Transverse colon (tissue), 3 donors: ENCODE results near the gene TARS1.

Source experiments
- EP300 ChIP-seq: sonication (generic); formaldehyde crosslinking; IDR thresholded peaks from one replicate; pipeline ENCODE4 v1.6.1; 2017; ENCODE audit warnings: antibody characterized with exemption, low read depth
- TF ChIP-seq, protein P1 (sequence below), 5 experiments: fragments of 200-600 bp in 3 of 5; fragments of 450-650 bp in 2 of 5; sonication (generic) in 3 of 5; IDR thresholded peaks; 1 replicate in 2 of 5; 2 replicates in 3 of 5; pipeline ENCODE4 v1.5.1; 2016 to 2017; ENCODE audit warnings: antibody characterized with exemption in 5 of 5, inconsistent platforms in 3 of 5, mild to moderate bottlenecking in 2 of 5, moderate library complexity in 1 of 5

DNA sequence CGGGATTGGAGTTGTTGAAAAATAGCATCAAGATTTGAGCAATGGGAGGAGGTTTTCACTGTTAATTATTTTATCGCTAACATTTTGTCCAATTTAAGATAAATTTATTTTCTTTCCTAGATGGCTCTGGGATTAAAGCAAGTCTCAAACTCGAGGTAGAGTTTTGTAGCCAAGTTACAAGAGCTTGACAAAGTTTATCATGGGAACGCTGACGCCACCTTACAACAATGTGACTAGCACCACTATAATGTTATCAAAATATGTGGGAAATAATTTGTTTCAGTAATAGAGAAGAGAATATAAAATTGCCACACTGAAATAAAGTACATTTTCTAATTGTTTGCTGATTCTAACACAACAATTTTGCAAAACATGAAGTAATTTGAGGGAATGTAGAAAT lies 19.8 kb upstream of the TARS1 start:
- TF ChIP-seq, protein P1, sequence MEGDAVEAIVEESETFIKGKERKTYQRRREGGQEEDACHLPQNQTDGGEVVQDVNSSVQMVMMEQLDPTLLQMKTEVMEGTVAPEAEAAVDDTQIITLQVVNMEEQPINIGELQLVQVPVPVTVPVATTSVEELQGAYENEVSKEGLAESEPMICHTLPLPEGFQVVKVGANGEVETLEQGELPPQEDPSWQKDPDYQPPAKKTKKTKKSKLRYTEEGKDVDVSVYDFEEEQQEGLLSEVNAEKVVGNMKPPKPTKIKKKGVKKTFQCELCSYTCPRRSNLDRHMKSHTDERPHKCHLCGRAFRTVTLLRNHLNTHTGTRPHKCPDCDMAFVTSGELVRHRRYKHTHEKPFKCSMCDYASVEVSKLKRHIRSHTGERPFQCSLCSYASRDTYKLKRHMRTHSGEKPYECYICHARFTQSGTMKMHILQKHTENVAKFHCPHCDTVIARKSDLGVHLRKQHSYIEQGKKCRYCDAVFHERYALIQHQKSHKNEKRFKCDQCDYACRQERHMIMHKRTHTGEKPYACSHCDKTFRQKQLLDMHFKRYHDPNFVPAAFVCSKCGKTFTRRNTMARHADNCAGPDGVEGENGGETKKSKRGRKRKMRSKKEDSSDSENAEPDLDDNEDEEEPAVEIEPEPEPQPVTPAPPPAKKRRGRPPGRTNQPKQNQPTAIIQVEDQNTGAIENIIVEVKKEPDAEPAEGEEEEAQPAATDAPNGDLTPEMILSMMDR (IDR thresholded peaks at IDR 0.05), result no peak
- no peak for TF ChIP-seq EP300
